Activated naive CD4-positive, alpha-beta T cell treated with anti-CD3 and anti-CD28 coated beads for 36 hours (primary cell): Measurements from ENCODE around the gene RFWD3. TPM values are rescaled to one million over a fixed set of nuclear protein-coding genes. Genes with fewer than 3 reads are reported as not detected.

ENCODE experiments used
- CTCF ChIA-PET: fragments of 350-600 bp; sonication (Branson Sonifier 250); formaldehyde crosslinking; loops from one replicate; lab custom pipeline; 2021; ENCODE audit warnings: antibody characterized with exemption; lab: Charles Lee
- DNase-seq: peaks from one replicate; pipeline ENCODE4 v3.0.0-alpha.2; 2020
- H3K27ac Mint-ChIP-seq: one replicate; pipeline ENCODE4 v1.8.0; 2021; ENCODE audit warnings: mild to moderate bottlenecking, mixed read lengths
- H3K27me3 Mint-ChIP-seq: one replicate; pipeline ENCODE4 v1.8.0; 2021; ENCODE audit warnings: low read depth, mixed read lengths
- H3K36me3 Mint-ChIP-seq: one replicate; pipeline ENCODE4 v1.8.0; 2021; ENCODE audit warnings: low read depth, mixed read lengths
- H3K4me1 Mint-ChIP-seq: one replicate; pipeline ENCODE4 v1.8.0; 2021; ENCODE audit warnings: low read depth, mixed read lengths
- H3K4me3 Mint-ChIP-seq: one replicate; pipeline ENCODE4 v1.8.0; 2021; ENCODE audit warnings: mild to moderate bottlenecking, moderate library complexity, mixed read lengths
- H3K9me3 Mint-ChIP-seq: one replicate; pipeline ENCODE4 v1.8.0; 2021; ENCODE audit warnings: mixed read lengths
- intact Hi-C: fragments of 100-400 bp; cut with micrococcal nuclease; formaldehyde crosslinking; loops from one replicate; pipeline ENCODE4 v1.15.1; 2023
- total RNA-seq, 2 experiments: library from RNA; stranded (reverse); gene quantifications; one replicate each; pipeline ENCODE4 v1.2.3, GENCODE V29; 2021

RFWD3 gene, protein sequence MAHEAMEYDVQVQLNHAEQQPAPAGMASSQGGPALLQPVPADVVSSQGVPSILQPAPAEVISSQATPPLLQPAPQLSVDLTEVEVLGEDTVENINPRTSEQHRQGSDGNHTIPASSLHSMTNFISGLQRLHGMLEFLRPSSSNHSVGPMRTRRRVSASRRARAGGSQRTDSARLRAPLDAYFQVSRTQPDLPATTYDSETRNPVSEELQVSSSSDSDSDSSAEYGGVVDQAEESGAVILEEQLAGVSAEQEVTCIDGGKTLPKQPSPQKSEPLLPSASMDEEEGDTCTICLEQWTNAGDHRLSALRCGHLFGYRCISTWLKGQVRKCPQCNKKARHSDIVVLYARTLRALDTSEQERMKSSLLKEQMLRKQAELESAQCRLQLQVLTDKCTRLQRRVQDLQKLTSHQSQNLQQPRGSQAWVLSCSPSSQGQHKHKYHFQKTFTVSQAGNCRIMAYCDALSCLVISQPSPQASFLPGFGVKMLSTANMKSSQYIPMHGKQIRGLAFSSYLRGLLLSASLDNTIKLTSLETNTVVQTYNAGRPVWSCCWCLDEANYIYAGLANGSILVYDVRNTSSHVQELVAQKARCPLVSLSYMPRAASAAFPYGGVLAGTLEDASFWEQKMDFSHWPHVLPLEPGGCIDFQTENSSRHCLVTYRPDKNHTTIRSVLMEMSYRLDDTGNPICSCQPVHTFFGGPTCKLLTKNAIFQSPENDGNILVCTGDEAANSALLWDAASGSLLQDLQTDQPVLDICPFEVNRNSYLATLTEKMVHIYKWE
- 100 to 1,000 TPM; 114 to 124 TPM for total RNA-seq

DNA sequence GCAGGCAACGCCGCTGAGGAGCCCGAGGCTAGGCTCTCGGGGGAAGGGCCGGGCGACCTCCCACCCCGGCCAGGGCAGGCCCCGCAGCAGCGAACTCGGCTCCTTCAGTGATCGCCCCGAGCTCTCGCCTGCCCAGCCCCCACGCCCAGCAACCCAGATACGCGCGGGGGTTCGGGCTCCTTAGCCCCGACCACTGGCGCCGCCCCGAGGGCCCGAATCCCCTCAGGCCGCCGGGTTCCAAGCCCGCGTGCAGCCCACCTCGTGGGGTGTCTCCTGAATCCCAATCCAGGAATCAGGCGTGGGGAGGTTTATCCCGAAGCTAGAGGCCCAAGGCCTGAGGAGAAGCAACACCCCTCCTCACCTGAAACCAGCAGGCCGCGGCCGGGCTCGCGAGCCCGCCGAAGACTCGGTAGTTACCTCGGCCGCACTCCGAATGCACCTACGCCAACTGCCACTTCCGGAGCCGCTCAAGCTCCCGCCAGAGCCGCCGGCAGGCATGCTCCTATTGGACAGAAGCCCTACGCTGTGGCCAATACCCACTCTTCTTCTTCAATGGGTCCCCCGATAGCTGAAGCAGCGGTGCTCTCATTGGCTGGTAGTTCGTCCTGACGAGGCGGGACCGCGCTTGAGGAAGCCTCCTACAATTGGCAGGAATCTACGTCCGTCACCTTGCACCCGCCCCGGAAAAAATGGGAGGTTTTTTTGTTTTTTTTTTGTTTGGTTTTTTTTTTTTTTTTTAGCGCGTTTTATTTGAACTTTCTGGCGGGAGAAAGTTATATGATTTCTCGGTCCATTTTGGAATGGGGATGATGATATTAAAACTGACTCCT, at the start of gene RFWD3:
TSS of gene RFWD3 (minus strand) at position 453 of the 830 bp plus-strand sequence. CDS start 5,428 bp downstream, outside the sequence.
- peak; percentile 98 for DNase-seq
- Mint-ChIP-seq H3K27me3 (no peaks in the 10 kb centered on the region), H3K27ac (peak within 1 kb of the TSS; percentile 88), H3K4me1 (peaks cover 39% of the 10 kb centered on the region), H3K36me3 (peaks cover 32% of the 10 kb centered on the region), H3K4me3 (peak within 1 kb of the TSS; percentile 89), H3K9me3 (no peaks in the 10 kb centered on the region)
- CTCF ChIA-PET = interaction anchor here (0.7 to 2.2 kb wide), 5 partner anchors 11 to 196 kb away, joined by 3 to 9 read pairs (median 5); no protein-coding TSS in a partner anchor
- intact Hi-C loops = loop anchor here (1.0 to 2.0 kb wide), 5 partner anchors 35 to 482 kb away; partner anchors contain the start of genes GLG1, PSMD7 and ZFP1

- no peak overlapping the region for H3K27ac Mint-ChIP-seq
Observed at GRCh38 chr16:74716355-74716754, 49.7 kb upstream of the RFWD3 start.

GRCh38 chr16:74713876-74714275, 47.2 kb upstream of the RFWD3 start:
- intact Hi-C loops = no loop called here
- Mint-ChIP-seq H3K36me3 (no peaks in the 10 kb centered on the region), H3K27me3 (no peaks in the 10 kb centered on the region), H3K27ac (no peak overlapping the region), H3K9me3 (no peaks in the 10 kb centered on the region), H3K4me1 (no peaks in the 10 kb centered on the region), H3K4me3 (no peak overlapping the region)
- CTCF ChIA-PET = interaction anchor here (5.7 kb wide), 1 partner anchor 149 kb away, joined by 58 read pairs; no protein-coding TSS in a partner anchor
- DNase-seq = no peak

More at GRCh38 chr16:74716355-74716754, 49.7 kb upstream of the RFWD3 start:
- no peaks in the 10 kb centered on the region for H3K36me3 Mint-ChIP-seq
- H3K9me3 Mint-ChIP-seq = no peaks in the 10 kb centered on the region
- CTCF ChIA-PET = interaction anchor here (1.1 to 1.8 kb wide), 2 partner anchors 10 to 12 kb away, joined by 4 to 6 read pairs; no protein-coding TSS in a partner anchor
- no peaks in the 10 kb centered on the region for H3K27me3 Mint-ChIP-seq
- H3K4me1 Mint-ChIP-seq = no peaks in the 10 kb centered on the region
- DNase-seq = no peak
- intact Hi-C loops = no loop called here
- no peak overlapping the region for H3K4me3 Mint-ChIP-seq

DNA sequence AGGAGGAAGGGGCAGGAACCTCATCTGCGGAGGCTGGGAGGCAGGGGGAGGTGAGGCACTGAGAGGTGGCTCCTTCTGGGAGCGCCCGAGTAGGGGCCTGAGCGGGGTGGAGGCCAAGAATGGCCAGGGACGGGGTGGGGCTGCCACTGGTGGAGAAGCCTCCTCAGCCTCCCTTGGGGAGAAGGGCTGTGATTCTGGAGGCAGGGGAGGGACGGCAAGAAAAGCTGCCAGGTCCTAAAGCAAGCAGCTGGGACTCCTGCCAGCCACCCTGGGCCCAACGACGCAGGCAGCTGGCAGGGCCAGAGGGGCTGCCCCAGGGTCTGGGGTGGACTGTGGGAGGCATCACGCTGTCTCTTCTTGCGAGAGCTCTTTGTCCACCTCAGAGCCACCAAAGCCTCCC, 46.6 kb upstream of the RFWD3 start:
- no peaks in the 10 kb centered on the region for H3K27me3 Mint-ChIP-seq
- intact Hi-C loops = no loop called here
- H3K4me1 Mint-ChIP-seq = no peaks in the 10 kb centered on the region
- H3K27ac Mint-ChIP-seq = no peak overlapping the region
- H3K36me3 Mint-ChIP-seq = no peaks in the 10 kb centered on the region
- H3K4me3 Mint-ChIP-seq = no peak overlapping the region
- H3K9me3 Mint-ChIP-seq = no peaks in the 10 kb centered on the region
- no peak for DNase-seq
- CTCF ChIA-PET = interaction anchor here (0.6 to 5.7 kb wide), 3 partner anchors 14 to 279 kb away, joined by 4 to 58 read pairs (median 34); no protein-coding TSS in a partner anchor

GRCh38 chr16:74711938-74712337, 45.3 kb upstream of the RFWD3 start:
- no peaks in the 10 kb centered on the region for H3K27me3 Mint-ChIP-seq
- H3K4me3 Mint-ChIP-seq = no peak overlapping the region
- no peaks in the 10 kb centered on the region for H3K36me3 Mint-ChIP-seq
- no peak for DNase-seq
- CTCF ChIA-PET = interaction anchor here (0.7 to 5.7 kb wide), 10 partner anchors 9 to 151 kb away, joined by 3 to 58 read pairs (median 4); no protein-coding TSS in a partner anchor
- no peak overlapping the region for H3K27ac Mint-ChIP-seq
- H3K4me1 Mint-ChIP-seq = no peaks in the 10 kb centered on the region
- intact Hi-C loops = no loop called here
- no peaks in the 10 kb centered on the region for H3K9me3 Mint-ChIP-seq

- H3K4me1 Mint-ChIP-seq = no peaks in the 10 kb centered on the region
- no peaks in the 10 kb centered on the region for H3K36me3 Mint-ChIP-seq
- no peaks in the 10 kb centered on the region for H3K9me3 Mint-ChIP-seq
- CTCF ChIA-PET = interaction anchor here (0.6 to 5.7 kb wide), 17 partner anchors 10 to 677 kb away, joined by 3 to 58 read pairs (median 5); partner anchors contain the start of genes MLKL and RFWD3
- H3K27ac Mint-ChIP-seq = no peak overlapping the region
- no peak for DNase-seq
- intact Hi-C loops = no loop called here
- no peaks in the 10 kb centered on the region for H3K27me3 Mint-ChIP-seq
- H3K4me3 Mint-ChIP-seq = no peak overlapping the region
Observed at GRCh38 chr16:74710401-74710800, 43.7 kb upstream of the RFWD3 start.

GRCh38 chr16:74709441-74709877, 42.8 kb upstream of the RFWD3 start:
- H3K27me3 Mint-ChIP-seq = no peaks in the 10 kb centered on the region
- H3K4me1 Mint-ChIP-seq = peaks cover 5% of the 10 kb centered on the region
- CTCF ChIA-PET = interaction anchor here (0.6 to 5.7 kb wide), 16 partner anchors 9 to 678 kb away, joined by 3 to 58 read pairs (median 5); partner anchors contain the start of genes MLKL and RFWD3
- intact Hi-C loops = loop anchor here (1.0 to 10.0 kb wide), 10 partner anchors 8 to 915 kb away; partner anchors contain the start of genes ADAT1, ZFP1 and ZNRF1
- no peak overlapping the region for H3K27ac Mint-ChIP-seq
- no peaks in the 10 kb centered on the region for H3K9me3 Mint-ChIP-seq
- no peaks in the 10 kb centered on the region for H3K36me3 Mint-ChIP-seq
- H3K4me3 Mint-ChIP-seq = no peak overlapping the region
- DNase-seq = peak; percentile 91

DNA sequence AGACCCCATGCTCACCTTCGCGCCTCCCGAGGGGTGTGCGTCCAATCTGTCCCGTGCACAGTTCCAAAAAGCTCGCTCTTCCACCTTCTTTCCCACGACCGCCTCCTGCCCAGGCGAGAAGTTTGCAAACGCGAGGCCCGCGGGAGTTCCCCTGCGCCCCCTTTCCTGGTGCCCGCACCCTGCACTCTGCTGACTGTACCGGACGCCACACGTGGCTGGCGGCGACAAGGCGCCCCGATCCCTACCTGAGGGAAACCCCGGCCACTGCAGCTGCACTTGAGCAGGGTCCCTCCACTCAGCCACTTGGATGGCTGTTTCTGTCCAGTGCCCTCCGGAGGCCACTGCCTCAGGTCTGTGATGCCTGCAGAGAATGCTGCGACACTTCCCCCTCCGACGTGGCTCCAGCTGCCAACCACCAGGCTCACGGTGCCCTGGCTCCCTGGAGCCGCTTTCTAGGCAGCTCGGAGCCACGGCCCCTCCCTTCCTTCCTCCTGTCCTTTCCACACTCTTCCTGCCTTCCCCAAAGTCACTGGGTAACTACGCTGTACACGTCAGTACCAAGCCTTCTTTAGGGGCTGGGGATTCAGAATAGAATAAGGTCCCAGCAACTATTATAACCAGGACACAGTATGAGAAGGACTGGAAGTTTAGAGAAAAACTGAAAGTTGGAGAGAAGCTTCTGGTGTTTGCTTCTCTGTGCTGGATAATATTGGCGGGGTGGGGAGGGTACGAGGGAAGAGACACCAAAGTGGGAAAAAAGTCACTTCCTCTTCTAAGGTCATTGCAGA, 34.0 kb upstream of the RFWD3 start, which contains the start of gene MLKL:
TSS of gene MLKL (minus strand) at position 425 of the 788 bp plus-strand sequence. CDS start 5,105 bp downstream, outside the sequence.
- Mint-ChIP-seq H3K4me3 (peak within 1 kb of the TSS; percentile 93), H3K9me3 (no peaks in the 10 kb centered on the region), H3K4me1 (peaks cover 61% of the 10 kb centered on the region), H3K27ac (peak within 1 kb of the TSS; percentile 96), H3K27me3 (no peaks in the 10 kb centered on the region), H3K36me3 (peaks cover 7% of the 10 kb centered on the region)
- intact Hi-C loops = loop anchor here (1.0 to 10.0 kb wide), 10 partner anchors 9 to 924 kb away; partner anchors contain the start of genes ADAT1, TMEM170A, WDR59 and ZFP1
- peak; percentile 71 for DNase-seq
- CTCF ChIA-PET = interaction anchor here (1.0 to 3.5 kb wide), 7 partner anchors 9 to 164 kb away, joined by 3 to 22 read pairs (median 4); no protein-coding TSS in a partner anchor

DNA sequence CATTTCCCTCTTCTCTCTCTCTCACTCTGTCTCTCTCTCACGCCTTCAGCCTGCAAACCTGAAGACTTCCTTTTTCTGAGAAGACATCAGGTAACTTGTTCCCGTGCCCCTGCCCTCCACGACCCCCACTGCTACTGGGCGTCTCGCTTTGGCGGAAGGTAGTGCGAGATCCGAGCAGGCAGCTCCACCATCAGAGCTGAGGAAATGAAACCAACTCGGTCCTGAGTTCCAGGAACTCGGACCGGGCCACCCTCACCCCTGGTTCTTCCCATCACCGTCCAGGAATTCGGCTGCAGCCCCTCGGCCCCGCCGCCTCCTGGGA, 33.4 kb upstream of the RFWD3 start:
- H3K27me3 Mint-ChIP-seq = no peaks in the 10 kb centered on the region
- CTCF ChIA-PET = interaction anchor here (1.1 to 3.5 kb wide), 6 partner anchors 9 to 165 kb away, joined by 3 to 22 read pairs (median 7); no protein-coding TSS in a partner anchor
- peak overlapping the region; percentile 96 for H3K27ac Mint-ChIP-seq
- peak; percentile 43 for DNase-seq
- H3K4me1 Mint-ChIP-seq = peaks cover 65% of the 10 kb centered on the region
- H3K9me3 Mint-ChIP-seq = no peaks in the 10 kb centered on the region
- intact Hi-C loops = loop anchor here (2.0 to 10.0 kb wide), 7 partner anchors 169 to 925 kb away; partner anchors contain the start of genes ADAT1, TMEM170A, WDR59 and ZFP1
- H3K36me3 Mint-ChIP-seq = peaks cover 11% of the 10 kb centered on the region
- H3K4me3 Mint-ChIP-seq = peak overlapping the region; percentile 93

DNA sequence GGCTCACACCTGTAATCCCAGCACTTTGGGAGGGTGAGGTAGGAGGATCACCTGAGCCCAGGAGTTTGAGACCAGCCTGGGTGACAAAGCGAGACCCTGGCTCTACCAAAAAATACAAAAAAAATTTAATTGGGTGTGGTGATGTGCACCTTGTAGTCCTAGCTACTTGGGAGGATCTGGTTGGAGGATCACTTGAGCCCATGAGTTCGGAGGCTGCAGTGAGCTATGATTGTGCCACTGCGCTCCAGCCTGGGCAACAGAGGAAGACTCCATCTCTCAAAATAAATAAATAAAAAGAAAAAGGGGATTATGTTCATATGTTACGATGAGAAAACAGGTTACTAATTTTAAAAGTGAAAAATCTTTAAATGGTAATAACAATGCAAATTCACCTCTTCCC, 33.0 kb upstream of the RFWD3 start:
- CTCF ChIA-PET = interaction anchor here (1.0 to 3.5 kb wide), 7 partner anchors 9 to 165 kb away, joined by 3 to 22 read pairs (median 4); no protein-coding TSS in a partner anchor
- intact Hi-C loops = loop anchor here (2.0 to 10.0 kb wide), 7 partner anchors 169 to 925 kb away; partner anchors contain the start of genes ADAT1, TMEM170A, WDR59 and ZFP1
- H3K27ac Mint-ChIP-seq = peak overlapping the region; percentile 41
- H3K27me3 Mint-ChIP-seq = no peaks in the 10 kb centered on the region
- peaks cover 11% of the 10 kb centered on the region for H3K36me3 Mint-ChIP-seq
- H3K4me3 Mint-ChIP-seq = peak overlapping the region; percentile 65
- peaks cover 62% of the 10 kb centered on the region for H3K4me1 Mint-ChIP-seq
- no peak for DNase-seq
- H3K9me3 Mint-ChIP-seq = no peaks in the 10 kb centered on the region
